Thyroid gland (tissue), 4 donors: ENCODE data around the gene DCHS1.

Experiments
- POLR2A ChIP-seq, 2 donors: fragments of 450-650 bp; IDR thresholded peaks; one replicate each; pipeline ENCODE4 v1.6.1; 2017; ENCODE audit warnings: antibody characterized with exemption in 2 of 2, mild to moderate bottlenecking in 2 of 2, moderate library complexity in 1 of 2
- TF ChIP-seq, protein P1 (sequence below), 6 experiments: fragments of 200-600 bp in 3 of 6; fragments of 450-650 bp in 3 of 6; sonication (generic) in 3 of 6; IDR thresholded peaks; one replicate each; pipeline ENCODE4 v1.5.1; 2016 to 2019; ENCODE audit warnings: antibody characterized with exemption in 6 of 6, mild to moderate bottlenecking in 2 of 6, inconsistent platforms in 1 of 6, moderate library complexity in 1 of 6

DNA sequence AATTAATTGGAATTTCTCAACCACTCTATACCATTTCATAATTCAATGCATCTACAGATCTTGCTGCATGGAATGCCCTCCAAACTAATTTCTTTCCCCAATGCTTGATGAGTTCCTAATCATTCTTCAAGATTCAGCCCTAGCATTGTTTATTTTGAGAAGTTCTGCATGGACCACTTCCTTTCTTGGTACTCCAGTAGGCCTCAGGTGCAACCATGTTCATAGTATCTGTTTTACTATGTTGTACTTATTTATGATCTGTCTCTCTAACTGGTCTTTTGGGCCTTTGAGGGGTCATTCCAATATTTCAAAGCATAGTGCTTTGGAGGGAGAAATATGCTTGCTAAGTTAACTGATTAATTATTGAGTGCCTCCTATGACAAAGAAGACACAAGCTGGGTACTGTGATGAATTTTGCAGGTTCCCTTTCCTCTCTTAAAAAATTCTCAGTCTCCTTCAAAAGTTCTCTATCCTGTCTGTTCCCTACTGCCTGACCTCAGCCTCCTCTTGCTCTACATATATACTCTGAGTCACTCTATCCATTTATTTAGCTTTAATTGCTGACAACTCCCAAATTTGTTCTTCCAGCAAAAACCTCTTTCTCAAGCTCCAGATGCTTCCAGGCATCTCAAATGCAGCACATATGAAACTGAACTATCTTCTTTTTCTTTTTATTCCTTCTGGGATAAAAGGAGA lies 18.1 kb upstream of the DCHS1 start:
- TF ChIP-seq, protein P1, sequence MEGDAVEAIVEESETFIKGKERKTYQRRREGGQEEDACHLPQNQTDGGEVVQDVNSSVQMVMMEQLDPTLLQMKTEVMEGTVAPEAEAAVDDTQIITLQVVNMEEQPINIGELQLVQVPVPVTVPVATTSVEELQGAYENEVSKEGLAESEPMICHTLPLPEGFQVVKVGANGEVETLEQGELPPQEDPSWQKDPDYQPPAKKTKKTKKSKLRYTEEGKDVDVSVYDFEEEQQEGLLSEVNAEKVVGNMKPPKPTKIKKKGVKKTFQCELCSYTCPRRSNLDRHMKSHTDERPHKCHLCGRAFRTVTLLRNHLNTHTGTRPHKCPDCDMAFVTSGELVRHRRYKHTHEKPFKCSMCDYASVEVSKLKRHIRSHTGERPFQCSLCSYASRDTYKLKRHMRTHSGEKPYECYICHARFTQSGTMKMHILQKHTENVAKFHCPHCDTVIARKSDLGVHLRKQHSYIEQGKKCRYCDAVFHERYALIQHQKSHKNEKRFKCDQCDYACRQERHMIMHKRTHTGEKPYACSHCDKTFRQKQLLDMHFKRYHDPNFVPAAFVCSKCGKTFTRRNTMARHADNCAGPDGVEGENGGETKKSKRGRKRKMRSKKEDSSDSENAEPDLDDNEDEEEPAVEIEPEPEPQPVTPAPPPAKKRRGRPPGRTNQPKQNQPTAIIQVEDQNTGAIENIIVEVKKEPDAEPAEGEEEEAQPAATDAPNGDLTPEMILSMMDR (IDR thresholded peaks at IDR 0.05), result no peak
- no peak for TF ChIP-seq POLR2A (IDR thresholded peaks at IDR 0.05)
